Stimulated activated CD4-positive, alpha-beta T cell treated with anti-CD3 and anti-CD28 coated beads, TNF-alpha, amount 100 ng/mL, for 24 hours (primary cell): ENCODE data around the gene GBP3.
"Not testable (repeated sequence)": the region's sequence is repeated elsewhere in the genome, so short reads cannot be mapped to it uniquely, and the experiment has no call there.

ENCODE experiments used
- DNase-seq, 3 experiments: peaks; one replicate each; pipeline ENCODE4 v3.0.0-alpha.2; 2020; ENCODE audit warnings: low read depth in 3 of 3

The GBP3 gene

GRCh38 chr1:88976235-88976634, 46.4 kb downstream of the GBP3 start:
- DNase-seq = no peak

- not testable (repeated sequence) for DNase-seq
Observed at GRCh38 chr1:88974616-88975172, 48.0 kb downstream of the GBP3 start.

GRCh38 chr1:88973520-88974137, 49.0 kb downstream of the GBP3 start:
- DNase-seq = no peak

- no peak for DNase-seq
Observed at GRCh38 chr1:88961647-88962275, 60.9 kb downstream of the GBP3 start.

- DNase-seq = no peak
Observed at GRCh38 chr1:88961081-88961480, 61.6 kb downstream of the GBP3 start.
